ENCODE data around the gene CHMP2A.

CHMP2A gene

DNA sequence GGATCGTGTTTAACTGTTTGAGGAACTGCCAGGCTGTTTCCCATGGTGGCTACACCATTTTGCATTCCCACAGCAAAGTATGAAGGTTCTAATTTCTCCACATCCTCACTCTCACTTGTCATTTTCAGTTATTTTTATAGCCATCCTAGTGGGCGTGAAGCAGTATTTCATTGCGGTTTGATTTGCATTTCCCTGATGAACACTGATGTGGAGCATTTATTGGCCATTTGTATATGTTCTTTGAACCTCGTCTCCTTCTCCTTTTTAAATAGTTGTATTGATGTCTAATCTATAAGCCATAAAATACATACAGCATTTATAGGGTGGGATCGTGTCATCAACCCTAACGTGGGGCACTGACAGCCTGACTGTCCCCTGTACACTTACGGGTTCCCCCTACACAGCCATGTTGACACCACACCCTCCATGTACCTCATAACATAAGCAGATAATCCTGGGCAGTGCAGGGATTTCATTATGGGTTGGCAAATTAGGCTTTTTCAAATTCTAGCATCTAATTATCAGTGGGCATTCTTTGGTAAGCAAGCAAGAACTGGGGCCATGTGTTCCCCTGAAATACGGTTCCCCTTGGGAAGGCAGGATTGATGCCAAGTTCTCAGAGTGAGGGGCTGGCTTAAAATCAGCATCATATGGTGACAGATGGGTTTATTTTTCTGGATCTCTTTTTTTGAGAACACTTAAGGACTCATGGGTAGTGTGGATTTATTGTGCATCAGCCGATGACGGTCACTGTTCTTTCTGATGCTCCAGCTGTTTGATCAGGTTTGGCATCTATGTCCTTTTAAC is 23.7 kb downstream of the CHMP2A start:
- H3K9me3 ChIP-seq (ENCODE audit: control insufficient read depth, insufficient read depth, low read length), result no peaks in the 10 kb centered on the region
- H3K27ac ChIP-seq (ENCODE audit: low read depth, low read length), result peak overlapping the region; percentile 2; the same call in 1 of the 2 replicates
- H3F3A ChIP-seq (ENCODE audit: control insufficient read depth, insufficient read depth), result peaks cover 2% of the 10 kb centered on the region; the same call in 1 of the 2 replicates

GRCh38 chr19:58529405-58529804 is 25.5 kb downstream of the CHMP2A start:
- Histone ChIP-seq H3K27me3 (ENCODE audit: control insufficient read depth, low read length) (no peaks in the 10 kb centered on the region), H3K4me1 (ENCODE audit: control insufficient read depth, low read length) (peaks cover 24% of the 10 kb centered on the region), H3K4me2 (ENCODE audit: low read length) (no peak overlapping the region), H3K27ac (ENCODE audit: low read depth, low read length) (no peak overlapping the region), H3F3A (ENCODE audit: control insufficient read depth, insufficient read depth) (peaks cover 2% of the 10 kb centered on the region; the same call in 1 of the 2 replicates), H4K20me1 (ENCODE audit: control insufficient read depth, insufficient read depth, low read depth, low read length) (no peaks in the 10 kb centered on the region), H3K9me3 (ENCODE audit: control insufficient read depth, insufficient read depth, low read length) (no peaks in the 10 kb centered on the region), H3K79me2 (ENCODE audit: control insufficient read depth, low read length) (no peaks in the 10 kb centered on the region), H3K9me2 (replicated peaks; ENCODE audit: control insufficient read depth, low read length) (no peaks in the 10 kb centered on the region), H3K36me3 (ENCODE audit: control insufficient read depth, low read length) (no peaks in the 10 kb centered on the region), H3K4me3 (ENCODE audit: low read length) (no peak overlapping the region)
- TF ChIP-seq EZH2phosphoT487 (IDR thresholded peaks at IDR 0.05; ENCODE audit: borderline replicate concordance, low read length), result no peak
- TF ChIP-seq, protein P1, sequence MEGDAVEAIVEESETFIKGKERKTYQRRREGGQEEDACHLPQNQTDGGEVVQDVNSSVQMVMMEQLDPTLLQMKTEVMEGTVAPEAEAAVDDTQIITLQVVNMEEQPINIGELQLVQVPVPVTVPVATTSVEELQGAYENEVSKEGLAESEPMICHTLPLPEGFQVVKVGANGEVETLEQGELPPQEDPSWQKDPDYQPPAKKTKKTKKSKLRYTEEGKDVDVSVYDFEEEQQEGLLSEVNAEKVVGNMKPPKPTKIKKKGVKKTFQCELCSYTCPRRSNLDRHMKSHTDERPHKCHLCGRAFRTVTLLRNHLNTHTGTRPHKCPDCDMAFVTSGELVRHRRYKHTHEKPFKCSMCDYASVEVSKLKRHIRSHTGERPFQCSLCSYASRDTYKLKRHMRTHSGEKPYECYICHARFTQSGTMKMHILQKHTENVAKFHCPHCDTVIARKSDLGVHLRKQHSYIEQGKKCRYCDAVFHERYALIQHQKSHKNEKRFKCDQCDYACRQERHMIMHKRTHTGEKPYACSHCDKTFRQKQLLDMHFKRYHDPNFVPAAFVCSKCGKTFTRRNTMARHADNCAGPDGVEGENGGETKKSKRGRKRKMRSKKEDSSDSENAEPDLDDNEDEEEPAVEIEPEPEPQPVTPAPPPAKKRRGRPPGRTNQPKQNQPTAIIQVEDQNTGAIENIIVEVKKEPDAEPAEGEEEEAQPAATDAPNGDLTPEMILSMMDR (IDR thresholded peaks at IDR 0.05; ENCODE audit: low read depth, low read length, poor library complexity, severe bottlenecking), result no peak

More for the DNA sequence above, 23.7 kb downstream of the CHMP2A start:
- H3K4me3 ChIP-seq (ENCODE audit: low read length), result peak overlapping the region; percentile 52
- H3K4me1 ChIP-seq (ENCODE audit: control insufficient read depth, low read length), result peaks cover 24% of the 10 kb centered on the region
- no peaks in the 10 kb centered on the region for H3K79me2 ChIP-seq (ENCODE audit: control insufficient read depth, low read length)
- TF ChIP-seq, protein P1 (IDR thresholded peaks at IDR 0.05; ENCODE audit: low read depth, low read length, poor library complexity, severe bottlenecking), result no peak
- TF ChIP-seq EZH2phosphoT487 (IDR thresholded peaks at IDR 0.05; ENCODE audit: borderline replicate concordance, low read length), result no peak
- H3K36me3 ChIP-seq (ENCODE audit: control insufficient read depth, low read length), result no peaks in the 10 kb centered on the region
- H3K4me2 ChIP-seq (ENCODE audit: low read length), result peak overlapping the region; percentile 52
- H3K9me2 ChIP-seq (replicated peaks; ENCODE audit: control insufficient read depth, low read length), result no peaks in the 10 kb centered on the region
- H3K27me3 ChIP-seq (ENCODE audit: control insufficient read depth, low read length), result no peaks in the 10 kb centered on the region
- no peaks in the 10 kb centered on the region for H4K20me1 ChIP-seq (ENCODE audit: control insufficient read depth, insufficient read depth, low read depth, low read length)

DNA sequence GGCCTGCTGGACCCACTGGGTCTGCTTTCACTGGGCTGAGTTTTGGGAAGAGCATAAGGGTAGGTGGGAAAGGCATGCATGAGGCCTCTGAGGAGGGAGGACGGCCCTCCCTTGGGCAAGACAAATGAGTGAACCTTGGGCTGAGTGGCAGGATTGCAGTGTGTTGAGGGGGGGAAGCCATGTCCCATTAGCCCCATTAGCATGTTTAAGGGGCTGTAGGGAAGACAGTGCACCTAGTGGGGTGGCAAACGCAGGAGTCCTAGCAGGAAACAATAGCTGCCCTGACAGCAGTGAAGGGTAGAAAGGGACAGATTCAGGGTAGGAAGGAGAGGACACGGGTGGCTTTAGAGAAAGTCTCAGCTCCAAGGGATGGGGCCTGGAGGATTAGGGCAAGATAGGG is 32.2 kb downstream of the CHMP2A start:
- Histone ChIP-seq H3K4me1 (ENCODE audit: control insufficient read depth, low read length) (peaks cover 15% of the 10 kb centered on the region), H4K20me1 (ENCODE audit: control insufficient read depth, insufficient read depth, low read depth, low read length) (no peaks in the 10 kb centered on the region), H3K27ac (ENCODE audit: low read depth, low read length) (no peak overlapping the region), H3K36me3 (ENCODE audit: control insufficient read depth, low read length) (no peaks in the 10 kb centered on the region), H3K27me3 (ENCODE audit: control insufficient read depth, low read length) (no peaks in the 10 kb centered on the region), H3K9me3 (ENCODE audit: control insufficient read depth, insufficient read depth, low read length) (no peaks in the 10 kb centered on the region), H3K4me3 (ENCODE audit: low read length) (no peak overlapping the region), H3K4me2 (ENCODE audit: low read length) (no peak overlapping the region), H3K79me2 (ENCODE audit: control insufficient read depth, low read length) (peaks cover 20% of the 10 kb centered on the region), H3K9me2 (replicated peaks; ENCODE audit: control insufficient read depth, low read length) (no peaks in the 10 kb centered on the region), H3F3A (ENCODE audit: control insufficient read depth, insufficient read depth) (peaks cover 7% of the 10 kb centered on the region; the same call in 1 of the 2 replicates)
- TF ChIP-seq EZH2phosphoT487 (IDR thresholded peaks at IDR 0.05; ENCODE audit: borderline replicate concordance, low read length), result no peak
- TF ChIP-seq, protein P1 (IDR thresholded peaks at IDR 0.05; ENCODE audit: low read depth, low read length, poor library complexity, severe bottlenecking), result no peak

Measured in DOHH2 (cell line).